RWPE2 (cell line): ENCODE data around the gene CRTC3.

ENCODE experiments used
- ATAC-seq: fragments of 200-7000 bp; cut with Tn5 transposase; 3 replicates; pipeline ENCODE4 v1.9.1; 2021; ENCODE audit warnings: low read depth
- DNase-seq: peaks from one replicate; pipeline ENCODE4 v3.0.0-alpha.2; 2020; ENCODE audit warnings: low spot score
- H3K27ac ChIP-seq: fragments of 450-650 bp; 2 replicates; pipeline ENCODE4 v1.5.1; 2017; ENCODE audit warnings: mild to moderate bottlenecking; ENCODE audit not compliant: poor library complexity, severe bottlenecking
- H3K27me3 ChIP-seq: fragments of 250-450 bp; sonication (Bioruptor Pico); 2 replicates; pipeline ENCODE4 v1.5.1; 2021; ENCODE audit warnings: mild to moderate bottlenecking, moderate library complexity; ENCODE audit not compliant: insufficient read depth, poor library complexity, severe bottlenecking
- H3K36me3 ChIP-seq: fragments of 250-450 bp; sonication (Bioruptor Pico); 2 replicates; pipeline ENCODE4 v1.5.1; 2020; ENCODE audit warnings: low read depth, mild to moderate bottlenecking, moderate library complexity
- H3K4me1 ChIP-seq: fragments of 250-450 bp; sonication (Bioruptor Pico); 2 replicates; pipeline ENCODE4 v1.5.1; 2021; ENCODE audit warnings: mild to moderate bottlenecking, moderate library complexity; ENCODE audit not compliant: insufficient read depth, poor library complexity, severe bottlenecking
- H3K4me3 ChIP-seq: fragments of 250-450 bp; sonication (Bioruptor Pico); 2 replicates; pipeline ENCODE4 v1.5.1; 2021; ENCODE audit warnings: mild to moderate bottlenecking, moderate library complexity; ENCODE audit not compliant: severe bottlenecking
- H3K9me3 ChIP-seq: fragments of 250-450 bp; sonication (Bioruptor Pico); 2 replicates; pipeline ENCODE4 v1.5.1; 2021; ENCODE audit warnings: mild to moderate bottlenecking, moderate library complexity; ENCODE audit not compliant: severe bottlenecking
- TF ChIP-seq, protein P1 (sequence below): fragments of 450-650 bp; IDR thresholded peaks from one replicate; pipeline ENCODE4 v1.5.1; 2017; ENCODE audit warnings: mild to moderate bottlenecking, moderate library complexity; ENCODE audit not compliant: poor library complexity, severe bottlenecking

Gene CRTC3

DNA sequence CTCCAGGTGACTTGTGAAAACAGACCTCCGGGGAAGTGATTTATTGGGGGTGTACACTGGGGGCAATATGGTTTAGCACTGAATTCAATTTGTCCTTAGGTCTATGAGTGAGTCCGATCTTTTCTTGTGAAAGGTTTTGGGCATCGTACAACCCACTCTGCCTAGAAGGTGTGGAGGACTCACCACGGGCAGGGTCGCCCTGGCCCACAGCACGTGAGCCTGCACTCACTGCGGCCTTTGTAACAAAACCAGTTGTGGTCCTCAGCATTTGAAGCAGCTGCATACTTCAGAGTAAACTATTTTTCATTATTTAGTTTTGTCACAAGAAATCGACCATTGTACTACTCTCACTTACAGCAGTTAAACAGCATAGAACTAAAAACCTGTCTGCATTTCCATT, 114.8 kb downstream of the CRTC3 start:
- Histone ChIP-seq H3K36me3 (peaks cover 14% of the 10 kb centered on the region), H3K27ac (no peak overlapping the region), H3K27me3 (no peaks in the 10 kb centered on the region), H3K4me3 (no peak overlapping the region), H3K9me3 (no peaks in the 10 kb centered on the region), H3K4me1 (peaks cover 11% of the 10 kb centered on the region)
- DNase-seq (no peak), ATAC-seq (no peak)
- TF ChIP-seq, protein P1, sequence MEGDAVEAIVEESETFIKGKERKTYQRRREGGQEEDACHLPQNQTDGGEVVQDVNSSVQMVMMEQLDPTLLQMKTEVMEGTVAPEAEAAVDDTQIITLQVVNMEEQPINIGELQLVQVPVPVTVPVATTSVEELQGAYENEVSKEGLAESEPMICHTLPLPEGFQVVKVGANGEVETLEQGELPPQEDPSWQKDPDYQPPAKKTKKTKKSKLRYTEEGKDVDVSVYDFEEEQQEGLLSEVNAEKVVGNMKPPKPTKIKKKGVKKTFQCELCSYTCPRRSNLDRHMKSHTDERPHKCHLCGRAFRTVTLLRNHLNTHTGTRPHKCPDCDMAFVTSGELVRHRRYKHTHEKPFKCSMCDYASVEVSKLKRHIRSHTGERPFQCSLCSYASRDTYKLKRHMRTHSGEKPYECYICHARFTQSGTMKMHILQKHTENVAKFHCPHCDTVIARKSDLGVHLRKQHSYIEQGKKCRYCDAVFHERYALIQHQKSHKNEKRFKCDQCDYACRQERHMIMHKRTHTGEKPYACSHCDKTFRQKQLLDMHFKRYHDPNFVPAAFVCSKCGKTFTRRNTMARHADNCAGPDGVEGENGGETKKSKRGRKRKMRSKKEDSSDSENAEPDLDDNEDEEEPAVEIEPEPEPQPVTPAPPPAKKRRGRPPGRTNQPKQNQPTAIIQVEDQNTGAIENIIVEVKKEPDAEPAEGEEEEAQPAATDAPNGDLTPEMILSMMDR, result no peak

DNA sequence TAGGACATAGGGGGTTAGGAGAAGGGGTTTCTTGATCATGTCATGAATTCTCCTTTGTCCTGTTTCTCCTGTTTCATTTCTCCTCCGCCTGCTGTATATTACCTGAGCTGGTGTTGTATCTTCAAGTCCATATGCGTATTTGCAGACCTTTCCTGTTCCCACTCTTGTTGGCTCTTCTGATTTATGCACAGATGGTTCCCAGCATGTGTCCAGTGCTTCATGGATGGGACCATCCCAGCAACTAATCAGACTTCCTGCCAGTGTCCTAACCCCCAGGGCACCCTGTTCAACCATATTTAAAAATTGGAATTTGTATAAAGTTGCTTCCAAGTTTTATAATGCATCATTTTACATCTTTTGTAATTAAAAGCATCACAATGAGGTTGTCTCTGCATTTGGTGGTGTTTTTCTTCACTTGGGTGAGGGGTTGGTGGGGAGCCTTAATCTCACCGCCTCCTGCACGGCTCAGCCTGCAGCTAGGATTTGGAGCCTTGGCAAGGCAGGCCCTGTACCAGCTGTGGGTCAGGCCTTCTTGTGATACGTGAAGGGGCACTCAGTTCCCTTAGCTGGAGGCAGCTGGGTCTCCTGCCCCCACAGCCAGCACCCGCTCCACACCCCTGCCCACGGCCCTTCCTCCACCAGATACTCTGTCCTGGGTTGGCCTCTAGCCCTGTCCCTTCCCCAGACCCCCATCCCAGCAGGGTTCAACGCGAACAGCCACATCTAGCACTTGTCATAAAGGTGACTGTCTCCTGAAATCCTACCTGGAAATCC, 115.4 kb downstream of the CRTC3 start:
- no peaks in the 10 kb centered on the region for H3K9me3 ChIP-seq
- H3K36me3 ChIP-seq, result peaks cover 14% of the 10 kb centered on the region
- no peak for ATAC-seq
- TF ChIP-seq, protein P1, result no peak
- no peak overlapping the region for H3K4me3 ChIP-seq
- no peak overlapping the region for H3K27ac ChIP-seq
- H3K27me3 ChIP-seq, result no peaks in the 10 kb centered on the region
- H3K4me1 ChIP-seq, result peaks cover 11% of the 10 kb centered on the region
- no peak for DNase-seq

DNA sequence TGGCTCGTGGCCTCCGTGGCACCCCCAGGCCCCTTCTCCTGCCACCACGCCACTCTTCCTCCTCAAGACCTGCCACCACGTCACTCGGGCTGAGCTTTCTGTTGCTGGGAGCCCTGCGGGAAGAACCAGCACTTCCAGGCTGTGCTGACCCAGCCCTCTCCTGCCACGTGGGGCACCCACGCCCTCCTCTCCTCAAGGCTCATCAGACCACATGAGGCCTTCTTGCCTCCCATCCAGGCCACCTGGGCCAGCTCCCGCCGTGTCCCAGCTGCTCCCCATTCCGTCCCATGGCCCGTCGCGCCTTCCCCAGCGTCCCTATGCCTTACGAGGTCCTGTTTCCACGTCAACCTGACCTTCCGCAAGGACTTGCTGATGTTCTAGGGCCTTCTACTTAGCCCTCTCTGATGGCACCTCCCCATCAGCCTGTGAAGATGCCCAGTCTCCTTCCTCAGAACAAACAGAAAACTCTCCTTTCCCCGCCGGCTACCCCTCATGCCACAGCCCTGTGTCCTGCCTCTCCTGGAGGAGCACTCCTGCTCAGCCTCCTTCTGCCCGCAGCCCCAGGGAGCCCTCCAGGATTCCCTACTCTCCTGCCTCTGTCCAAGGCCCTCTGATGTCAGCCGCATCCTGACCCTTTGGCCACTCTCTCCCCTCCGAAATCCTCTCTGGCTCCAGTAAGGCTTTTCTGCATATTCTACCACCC, 116.3 kb downstream of the CRTC3 start:
- Histone ChIP-seq H3K36me3 (peaks cover 9% of the 10 kb centered on the region), H3K4me1 (peaks cover 11% of the 10 kb centered on the region), H3K27me3 (no peaks in the 10 kb centered on the region), H3K27ac (no peak overlapping the region), H3K9me3 (no peaks in the 10 kb centered on the region), H3K4me3 (no peak overlapping the region)
- TF ChIP-seq, protein P1, result no peak
- DNase-seq (no peak), ATAC-seq (peak; percentile 16; the same call in 2 of the 3 replicates)

DNA sequence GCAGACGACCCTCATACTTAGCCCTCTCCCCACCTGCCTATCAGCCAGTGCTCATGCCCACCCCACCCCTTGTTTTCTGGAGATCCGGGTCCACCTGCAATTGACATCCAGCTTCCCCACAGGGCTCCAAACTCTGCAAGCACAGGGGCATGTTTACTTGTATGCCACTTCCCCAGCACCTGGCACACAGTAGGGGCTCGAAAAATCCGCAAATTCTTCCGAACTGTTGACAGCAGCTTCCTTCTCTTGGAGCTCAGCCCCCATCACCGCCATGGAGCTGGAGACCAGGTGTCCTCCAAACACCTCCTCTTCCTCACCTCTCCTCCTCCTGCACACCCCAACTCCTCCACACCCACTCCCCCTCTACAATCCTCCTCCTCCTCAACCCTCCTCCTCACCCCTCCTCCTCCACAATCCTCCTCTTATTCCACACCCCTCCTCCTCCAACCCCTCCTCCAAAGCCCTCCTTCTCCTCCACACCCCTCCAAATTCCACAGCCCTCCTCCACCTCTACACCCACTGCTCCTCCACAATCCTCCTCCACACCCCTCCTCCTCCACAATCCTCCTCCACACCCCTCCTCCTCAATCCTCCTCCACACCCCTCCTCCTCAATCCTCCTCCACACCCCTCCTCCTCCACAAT, 117.1 kb downstream of the CRTC3 start:
- H3K27me3 ChIP-seq, result no peaks in the 10 kb centered on the region
- DNase-seq (no peak), ATAC-seq (no peak)
- no peak overlapping the region for H3K4me3 ChIP-seq
- no peaks in the 10 kb centered on the region for H3K9me3 ChIP-seq
- H3K36me3 ChIP-seq, result peaks cover 3% of the 10 kb centered on the region; the same call in 1 of the 2 replicates
- H3K27ac ChIP-seq, result no peak overlapping the region
- TF ChIP-seq, protein P1, result no peak
- H3K4me1 ChIP-seq, result peaks cover 11% of the 10 kb centered on the region
